ENCODE measurements around the gene NCF4.

NCF4 gene

GRCh38 chr22:36881504-36882245, 20.9 kb downstream of the NCF4 start:
- DNase-seq: no peak
- H3K14ac ChIP-seq (ENCODE audit: low read length): no peak overlapping the region
- no CpG with 5 or more reads among the region's 1 CpG for WGBS (ENCODE audit: extremely low coverage, insufficient coverage, insufficient read length)

GRCh38 chr22:36884349-36885158, 23.7 kb downstream of the NCF4 start:
- Histone ChIP-seq H3K27me3 (ENCODE audit: insufficient read depth, low read length) (no peaks in the 10 kb centered on the region), H2BK12ac (ENCODE audit: low read length) (no peak overlapping the region), H2AFZ (ENCODE audit: insufficient read depth, low read length, poor library complexity) (no peak overlapping the region), H2BK120ac (ENCODE audit: insufficient read depth, low read length, poor library complexity) (no peak overlapping the region), H3K27ac (ENCODE audit: low read depth, low read length) (no peak overlapping the region), H3K36me3 (ENCODE audit: control insufficient read depth in 1 of 2, insufficient read depth in 2 of 2, low read length in 2 of 2) (no peaks in the 10 kb centered on the region), H3K14ac (ENCODE audit: low read length) (no peak overlapping the region), H3K4me2 (ENCODE audit: low read length) (no peak overlapping the region), H4K8ac (ENCODE audit: low read depth, low read length) (no peak overlapping the region), H4K12ac (ENCODE audit: low read depth, low read length) (no peak overlapping the region), H3K4me1 (ENCODE audit: control insufficient read depth in 1 of 2, insufficient read depth in 2 of 2, low read length in 2 of 2) (peaks cover 2 to 4% of the 10 kb centered on the region in 2 experiments), H3K9me3 (ENCODE audit: insufficient read depth, low read depth, low read length) (no peaks in the 10 kb centered on the region), H3K4ac (ENCODE audit: low read depth, low read length) (no peak overlapping the region), H2BK5ac (ENCODE audit: low read depth, low read length, poor library complexity) (no peak overlapping the region), H3K18ac (ENCODE audit: low read length) (no peak overlapping the region), H2AK5ac (ENCODE audit: low read length) (no peak overlapping the region), H3K4me3 (ENCODE audit: low read depth, low read length) (no peak overlapping the region), H3K79me1 (ENCODE audit: low read length) (no peaks in the 10 kb centered on the region), H3K9ac (ENCODE audit: low read length) (no peak overlapping the region), H3K23ac (ENCODE audit: low read length) (no peak overlapping the region), H4K91ac (ENCODE audit: low read depth, low read length) (no peak overlapping the region), H3K79me2 (ENCODE audit: control insufficient read depth, insufficient read depth, low read length, poor library complexity) (no peaks in the 10 kb centered on the region)
- DNase-seq: peak; percentile 55 to 97
- no CpG with 5 or more reads among the region's 5 CpGs for WGBS (ENCODE audit: extremely low coverage, insufficient coverage, insufficient read length)

More at GRCh38 chr22:36881504-36882245, 20.9 kb downstream of the NCF4 start:
- H4K8ac ChIP-seq (ENCODE audit: low read depth, low read length): no peak overlapping the region
- no peak overlapping the region for H3K23ac ChIP-seq (ENCODE audit: low read length)
- no peak overlapping the region for H3K18ac ChIP-seq (ENCODE audit: low read length)
- no peak overlapping the region for H3K4me2 ChIP-seq (ENCODE audit: low read length)
- H3K27me3 ChIP-seq (ENCODE audit: insufficient read depth, low read length): no peaks in the 10 kb centered on the region
- no peak overlapping the region for H3K9ac ChIP-seq (ENCODE audit: low read length)
- H3K79me1 ChIP-seq (ENCODE audit: low read length): no peaks in the 10 kb centered on the region
- no peak overlapping the region for H2BK12ac ChIP-seq (ENCODE audit: low read length)
- H2BK120ac ChIP-seq (ENCODE audit: insufficient read depth, low read length, poor library complexity): no peak overlapping the region
- no peak overlapping the region for H3K4me3 ChIP-seq (ENCODE audit: low read depth, low read length)
- H4K12ac ChIP-seq (ENCODE audit: low read depth, low read length): no peak overlapping the region
- no peak overlapping the region for H4K91ac ChIP-seq (ENCODE audit: low read depth, low read length)
- no peak overlapping the region for H2AK5ac ChIP-seq (ENCODE audit: low read length)
- no peak overlapping the region for H2BK5ac ChIP-seq (ENCODE audit: low read depth, low read length, poor library complexity)
- no peak overlapping the region for H2AFZ ChIP-seq (ENCODE audit: insufficient read depth, low read length, poor library complexity)
- no peak overlapping the region for H3K4ac ChIP-seq (ENCODE audit: low read depth, low read length)
- H3K27ac ChIP-seq (ENCODE audit: low read depth, low read length): no peak overlapping the region
- H3K36me3 ChIP-seq (ENCODE audit: control insufficient read depth in 1 of 2, insufficient read depth in 2 of 2, low read length in 2 of 2): no peaks in the 10 kb centered on the region
- peaks cover 2 to 4% of the 10 kb centered on the region in 2 experiments for H3K4me1 ChIP-seq (ENCODE audit: control insufficient read depth in 1 of 2, insufficient read depth in 2 of 2, low read length in 2 of 2)
- H3K79me2 ChIP-seq (ENCODE audit: control insufficient read depth, insufficient read depth, low read length, poor library complexity): no peaks in the 10 kb centered on the region
- H3K9me3 ChIP-seq (ENCODE audit: insufficient read depth, low read depth, low read length): no peaks in the 10 kb centered on the region

DNA sequence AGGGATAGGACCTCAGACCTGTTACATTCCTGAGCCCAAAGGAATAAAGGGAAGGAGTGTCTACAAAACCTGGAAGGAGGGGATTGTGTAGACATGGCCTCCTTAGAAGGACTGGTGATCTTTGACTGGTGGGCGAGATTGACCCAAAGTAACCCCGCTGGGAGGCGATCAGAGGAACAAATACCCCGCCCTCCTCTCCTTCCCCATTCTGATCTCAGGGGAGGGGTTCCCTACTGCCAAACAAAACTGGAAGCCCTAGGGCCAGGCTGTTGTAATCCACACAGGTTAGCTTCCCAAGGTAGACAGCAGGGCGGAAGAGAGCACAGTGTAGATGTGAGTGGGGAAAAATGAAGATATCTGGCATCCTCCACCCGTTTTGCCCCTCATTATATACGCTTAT, 24.7 kb downstream of the NCF4 start:
- Histone ChIP-seq H3K18ac (ENCODE audit: low read length) (no peak overlapping the region), H3K36me3 (ENCODE audit: control insufficient read depth in 1 of 2, insufficient read depth in 2 of 2, low read length in 2 of 2) (no peaks in the 10 kb centered on the region), H3K14ac (ENCODE audit: low read length) (no peak overlapping the region), H3K27me3 (ENCODE audit: insufficient read depth, low read length) (no peaks in the 10 kb centered on the region), H3K79me1 (ENCODE audit: low read length) (no peaks in the 10 kb centered on the region), H4K12ac (ENCODE audit: low read depth, low read length) (no peak overlapping the region), H3K27ac (ENCODE audit: low read depth, low read length) (peak overlapping the region; percentile 6), H3K4me3 (ENCODE audit: low read depth, low read length) (no peak overlapping the region), H2AFZ (ENCODE audit: insufficient read depth, low read length, poor library complexity) (no peak overlapping the region), H2BK120ac (ENCODE audit: insufficient read depth, low read length, poor library complexity) (peak overlapping the region; percentile 43), H3K23ac (ENCODE audit: low read length) (no peak overlapping the region), H3K79me2 (ENCODE audit: control insufficient read depth, insufficient read depth, low read length, poor library complexity) (no peaks in the 10 kb centered on the region), H3K4ac (ENCODE audit: low read depth, low read length) (no peak overlapping the region), H3K4me1 (ENCODE audit: control insufficient read depth in 1 of 2, insufficient read depth in 2 of 2, low read length in 2 of 2) (peaks cover 2 to 4% of the 10 kb centered on the region in 2 experiments), H2BK5ac (ENCODE audit: low read depth, low read length, poor library complexity) (no peak overlapping the region), H4K8ac (ENCODE audit: low read depth, low read length) (peak overlapping the region; percentile 37), H3K9me3 (ENCODE audit: insufficient read depth, low read depth, low read length) (no peaks in the 10 kb centered on the region), H4K91ac (ENCODE audit: low read depth, low read length) (peak overlapping the region; percentile 4), H2AK5ac (ENCODE audit: low read length) (no peak overlapping the region), H2BK12ac (ENCODE audit: low read length) (peak overlapping the region; percentile 52), H3K9ac (ENCODE audit: low read length) (no peak overlapping the region), H3K4me2 (ENCODE audit: low read length) (no peak overlapping the region)
- whole genome bisulfite sequencing (ENCODE audit: extremely low coverage, insufficient coverage, insufficient read length): no CpG with 5 or more reads among the region's 7 CpGs
- peak; percentile 71 to 80 for DNase-seq

DNA sequence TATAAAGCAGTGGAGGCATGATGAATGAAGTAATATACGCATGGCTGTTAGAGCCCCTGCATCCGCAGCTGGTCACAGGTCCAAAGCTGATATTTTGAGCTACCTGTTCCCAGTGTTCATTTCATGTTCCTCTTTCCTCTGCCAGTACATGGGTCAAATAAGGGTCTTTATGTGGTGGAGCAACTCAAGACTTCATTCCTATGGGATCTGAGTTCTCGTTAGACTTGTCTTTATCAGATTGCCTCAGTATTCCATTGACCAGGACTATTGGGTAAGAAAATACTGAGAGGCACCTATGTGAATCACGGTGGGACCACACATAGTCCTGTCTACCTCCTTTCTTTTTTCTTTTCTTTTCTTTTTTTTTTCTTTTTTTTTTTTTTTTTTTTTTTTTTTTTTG, 25.2 kb downstream of the NCF4 start:
- Histone ChIP-seq H4K91ac (ENCODE audit: low read depth, low read length) (no peak overlapping the region), H3K36me3 (ENCODE audit: control insufficient read depth in 1 of 2, insufficient read depth in 2 of 2, low read length in 2 of 2) (no peaks in the 10 kb centered on the region), H4K12ac (ENCODE audit: low read depth, low read length) (no peak overlapping the region), H3K4me3 (ENCODE audit: low read depth, low read length) (no peak overlapping the region), H3K4me2 (ENCODE audit: low read length) (no peak overlapping the region), H3K18ac (ENCODE audit: low read length) (no peak overlapping the region), H3K23ac (ENCODE audit: low read length) (no peak overlapping the region), H2AFZ (ENCODE audit: insufficient read depth, low read length, poor library complexity) (no peak overlapping the region), H2BK5ac (ENCODE audit: low read depth, low read length, poor library complexity) (no peak overlapping the region), H3K27ac (ENCODE audit: low read depth, low read length) (no peak overlapping the region), H3K9ac (ENCODE audit: low read length) (no peak overlapping the region), H2AK5ac (ENCODE audit: low read length) (no peak overlapping the region), H3K4me1 (ENCODE audit: control insufficient read depth in 1 of 2, insufficient read depth in 2 of 2, low read length in 2 of 2) (peaks cover 2 to 4% of the 10 kb centered on the region in 2 experiments), H3K4ac (ENCODE audit: low read depth, low read length) (no peak overlapping the region), H3K14ac (ENCODE audit: low read length) (no peak overlapping the region), H3K27me3 (ENCODE audit: insufficient read depth, low read length) (no peaks in the 10 kb centered on the region), H3K9me3 (ENCODE audit: insufficient read depth, low read depth, low read length) (no peaks in the 10 kb centered on the region), H2BK12ac (ENCODE audit: low read length) (no peak overlapping the region), H3K79me1 (ENCODE audit: low read length) (no peaks in the 10 kb centered on the region), H3K79me2 (ENCODE audit: control insufficient read depth, insufficient read depth, low read length, poor library complexity) (no peaks in the 10 kb centered on the region), H2BK120ac (ENCODE audit: insufficient read depth, low read length, poor library complexity) (no peak overlapping the region), H4K8ac (ENCODE audit: low read depth, low read length) (no peak overlapping the region)
- peak; percentile 71 to 89 for DNase-seq
- no CpG with 5 or more reads among the region's 4 CpGs for WGBS (ENCODE audit: extremely low coverage, insufficient coverage, insufficient read length)
